Stomach (tissue), 9 donors: ENCODE results near the gene AMIGO1. TPM values are rescaled to one million over a fixed set of nuclear protein-coding genes. Genes with fewer than 3 reads are reported as not detected.

Experiments
- DNase-seq, 2 donors: peaks; one replicate each; pipeline versions ENCODE4 v3.0.0 to v3.0.0-alpha.2; 2013 to 2019
- H3K27ac ChIP-seq, 5 donors: fragments of 200-600 bp in 4 of 5; sonication (generic) in 4 of 5; one replicate each; pipeline ENCODE4 v1.5.1; 2013 to 2019; ENCODE audit warnings: mild to moderate bottlenecking in 1 of 5, moderate library complexity in 1 of 5
- H3K27me3 ChIP-seq, 3 donors: fragments of 200-600 bp; sonication (generic); one replicate each; pipeline ENCODE4 v1.5.1; 2017 to 2019; ENCODE audit warnings: mixed run types in 1 of 3
- H3K36me3 ChIP-seq, 4 donors: fragments of 200-600 bp; sonication (generic); 1 replicate in 3 of 4; 2 replicates in 1 of 4; pipeline ENCODE4 v1.5.1; 2016 to 2019
- H3K4me1 ChIP-seq, 4 donors: fragments of 200-600 bp; sonication (generic); one replicate each; pipeline ENCODE4 v1.5.1; 2016 to 2019
- H3K4me3 ChIP-seq, 4 donors: fragments of 200-600 bp; sonication (generic) in 3 of 4; one replicate each; pipeline ENCODE4 v1.5.1; 2016 to 2019; ENCODE audit warnings: mild to moderate bottlenecking in 1 of 4
- H3K9me3 ChIP-seq, 4 donors: fragments of 200-600 bp; sonication (generic); one replicate each; pipeline ENCODE4 v1.5.1; 2016 to 2019
- EP300 ChIP-seq: sonication (generic); formaldehyde crosslinking; IDR thresholded peaks from one replicate; pipeline ENCODE4 v1.6.1; 2017; ENCODE audit warnings: antibody characterized with exemption
- POLR2A ChIP-seq, 4 donors: fragments of 450-650 bp; IDR thresholded peaks; one replicate each; pipeline ENCODE4 v1.6.1; 2016; ENCODE audit warnings: antibody characterized with exemption in 4 of 4, control low read depth in 2 of 4, mild to moderate bottlenecking in 1 of 4, moderate library complexity in 1 of 4
- POLR2AphosphoS5 ChIP-seq, 3 donors: sonication (generic); formaldehyde crosslinking; IDR thresholded peaks; one replicate each; pipeline ENCODE4 v1.6.1; 2016; ENCODE audit warnings: antibody characterized with exemption in 3 of 3
- WGBS, 5 donors: extraction: QIAGEN DNeasy Blood & Tissue Kit in 3 of 5; methylation state at CpG; one replicate each; pipeline versions ENCODE4 v1.1.5 to v1.1.7; 2013 to 2018; 5-methylcytosine and 5-hydroxymethylcytosine counted together
- intact Hi-C: fragments of 100-400 bp; cut with DNase I; formaldehyde crosslinking; loops from one replicate; pipeline ENCODE4 v1.15.1; 2023; ENCODE audit warnings: low total_unique reads
- polyA plus RNA-seq, 3 donors: library from polyadenylated mRNA; stranded (reverse); fragments of 200-250 nt; gene quantifications; one replicate each; pipeline ENCODE4 v1.2.3, GENCODE V29; 2013
- total RNA-seq, 5 donors: library from RNA; depleted of rRNA; stranded (reverse); fragments of >200 nt; gene quantifications; one replicate each; pipeline versions ENCODE4 v1.1.0 to v1.2.3, GENCODE V29; 2014 to 2016
- TF ChIP-seq, protein P1 (sequence below), 7 experiments: fragments of 450-650 bp in 4 of 7; fragments of 200-600 bp in 3 of 7; sonication (generic) in 3 of 7; IDR thresholded peaks; one replicate each; pipeline ENCODE4 v1.5.1; 2016 to 2019; ENCODE audit warnings: antibody characterized with exemption in 7 of 7, control low read depth in 2 of 7, mild to moderate bottlenecking in 1 of 7
- donor health status: healthy with polysubstance abuse.
- donor health status: Bipolar disorder and iron deficiency.
- donor health status: healthy.

Gene AMIGO1
- total and polyA plus RNA-seq, 8 donors, result 1.3 to 25.7 (median 2.2) TPM

DNA sequence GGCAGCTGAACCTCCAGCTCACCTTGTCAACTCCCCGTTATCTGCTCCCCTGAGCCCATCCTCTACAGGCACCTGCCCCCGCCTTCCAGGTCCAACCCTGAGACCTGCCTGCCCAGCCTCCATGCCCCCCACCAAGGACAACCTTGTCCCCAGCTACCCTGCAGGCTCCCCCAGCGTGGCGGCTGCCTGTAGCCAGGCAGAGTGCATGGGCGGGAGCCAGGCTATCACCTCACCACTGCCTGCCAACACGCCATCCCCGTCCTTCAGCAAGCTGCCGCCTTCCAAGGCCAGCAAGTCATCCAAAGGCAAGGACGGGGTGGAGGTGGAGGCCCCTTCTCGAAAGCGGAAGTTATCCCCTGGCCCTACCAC, 18.6 kb downstream of the AMIGO1 start:
- no peak overlapping the region for H3K4me3 ChIP-seq
- peaks cover 8 to 34% (median 25%) of the 10 kb centered on the region in 4 donors for H3K4me1 ChIP-seq
- 84 to 93% (median 88%) methylated on average over 6 to 11 of the region's 11 CpGs for whole genome bisulfite sequencing, 5 donors
- no peaks in the 10 kb centered on the region for H3K27me3 ChIP-seq
- no peak for DNase-seq
- no peaks in the 10 kb centered on the region for H3K9me3 ChIP-seq
- TF ChIP-seq POLR2AphosphoS5 (IDR thresholded peaks at IDR 0.05) (no peak), POLR2A (IDR thresholded peaks at IDR 0.05) (no peak), EP300 (no peak)
- TF ChIP-seq, protein P1, sequence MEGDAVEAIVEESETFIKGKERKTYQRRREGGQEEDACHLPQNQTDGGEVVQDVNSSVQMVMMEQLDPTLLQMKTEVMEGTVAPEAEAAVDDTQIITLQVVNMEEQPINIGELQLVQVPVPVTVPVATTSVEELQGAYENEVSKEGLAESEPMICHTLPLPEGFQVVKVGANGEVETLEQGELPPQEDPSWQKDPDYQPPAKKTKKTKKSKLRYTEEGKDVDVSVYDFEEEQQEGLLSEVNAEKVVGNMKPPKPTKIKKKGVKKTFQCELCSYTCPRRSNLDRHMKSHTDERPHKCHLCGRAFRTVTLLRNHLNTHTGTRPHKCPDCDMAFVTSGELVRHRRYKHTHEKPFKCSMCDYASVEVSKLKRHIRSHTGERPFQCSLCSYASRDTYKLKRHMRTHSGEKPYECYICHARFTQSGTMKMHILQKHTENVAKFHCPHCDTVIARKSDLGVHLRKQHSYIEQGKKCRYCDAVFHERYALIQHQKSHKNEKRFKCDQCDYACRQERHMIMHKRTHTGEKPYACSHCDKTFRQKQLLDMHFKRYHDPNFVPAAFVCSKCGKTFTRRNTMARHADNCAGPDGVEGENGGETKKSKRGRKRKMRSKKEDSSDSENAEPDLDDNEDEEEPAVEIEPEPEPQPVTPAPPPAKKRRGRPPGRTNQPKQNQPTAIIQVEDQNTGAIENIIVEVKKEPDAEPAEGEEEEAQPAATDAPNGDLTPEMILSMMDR (IDR thresholded peaks at IDR 0.05), result no peak
- peaks cover 7 to 58% (median 39%) of the 10 kb centered on the region in 4 donors for H3K36me3 ChIP-seq
- intact Hi-C loops, result loop anchor here (5.0 kb wide), 1 partner anchor 41 kb away; no protein-coding TSS in a partner anchor
- no peak overlapping the region for H3K27ac ChIP-seq

DNA sequence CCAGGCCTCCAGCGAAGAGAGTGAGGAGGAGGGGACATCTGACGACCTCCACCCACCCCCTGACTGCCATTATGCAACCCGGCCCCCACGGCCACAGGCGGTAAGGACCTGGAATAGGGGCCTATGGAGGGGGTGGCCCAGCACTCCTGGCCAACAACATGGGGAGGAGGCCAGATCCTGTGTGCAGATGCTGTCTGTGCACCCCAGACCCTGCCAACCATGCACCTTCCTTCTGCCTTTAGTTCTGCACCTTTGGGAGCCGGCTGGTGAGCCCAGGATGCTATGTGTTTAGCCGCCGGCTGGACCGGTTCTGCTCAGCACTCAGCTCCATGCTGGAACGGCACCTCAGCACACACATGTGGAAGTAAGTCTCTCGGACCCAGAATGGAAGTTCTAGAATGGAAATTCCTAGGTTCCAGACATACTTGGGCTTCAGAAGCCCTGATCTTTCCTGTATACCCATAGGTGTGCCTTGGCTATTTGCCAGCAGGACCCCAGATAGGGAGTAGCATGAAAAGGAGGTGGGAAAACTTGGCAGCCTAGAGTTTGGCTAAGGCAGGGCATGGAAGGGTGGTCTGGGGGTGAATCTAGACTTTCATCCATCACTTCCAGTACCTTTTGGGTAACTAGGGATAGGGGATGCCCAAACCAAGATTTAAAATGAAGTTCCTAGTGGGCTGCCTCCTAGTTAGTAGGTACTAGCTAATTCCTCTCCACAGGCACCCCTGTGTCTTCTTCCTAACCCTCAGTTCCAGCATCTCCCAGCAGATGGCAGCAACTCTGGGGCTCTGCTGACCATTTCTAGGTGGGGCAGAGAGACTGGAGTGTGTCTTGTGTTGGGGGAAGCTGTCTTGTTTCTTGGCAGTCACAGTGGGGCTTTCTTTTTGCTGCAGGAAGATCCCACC, 19.2 kb downstream of the AMIGO1 start:
- H3K27ac ChIP-seq, result no peak overlapping the region
- peaks cover 8 to 33% (median 22%) of the 10 kb centered on the region in 4 donors for H3K4me1 ChIP-seq
- TF ChIP-seq, protein P1 (IDR thresholded peaks at IDR 0.05), result peak in 5 of 7 experiments; percentile 50 to 86 (median 71)
- TF ChIP-seq EP300 (no peak), POLR2AphosphoS5 (IDR thresholded peaks at IDR 0.05) (peak in 1 of 3 donors; percentile 8), POLR2A (IDR thresholded peaks at IDR 0.05) (no peak)
- intact Hi-C loops, result loop anchor here (5.0 kb wide), 1 partner anchor 42 kb away; no protein-coding TSS in a partner anchor
- DNase-seq, result peak; percentile 75 to 87
- 70 to 94% (median 89%) methylated on average over 6 to 11 of the region's 11 CpGs for WGBS, 5 donors
- no peaks in the 10 kb centered on the region for H3K9me3 ChIP-seq
- peaks cover 7 to 56% (median 35%) of the 10 kb centered on the region in 4 donors for H3K36me3 ChIP-seq
- no peak overlapping the region for H3K4me3 ChIP-seq
- H3K27me3 ChIP-seq, result no peaks in the 10 kb centered on the region

DNA sequence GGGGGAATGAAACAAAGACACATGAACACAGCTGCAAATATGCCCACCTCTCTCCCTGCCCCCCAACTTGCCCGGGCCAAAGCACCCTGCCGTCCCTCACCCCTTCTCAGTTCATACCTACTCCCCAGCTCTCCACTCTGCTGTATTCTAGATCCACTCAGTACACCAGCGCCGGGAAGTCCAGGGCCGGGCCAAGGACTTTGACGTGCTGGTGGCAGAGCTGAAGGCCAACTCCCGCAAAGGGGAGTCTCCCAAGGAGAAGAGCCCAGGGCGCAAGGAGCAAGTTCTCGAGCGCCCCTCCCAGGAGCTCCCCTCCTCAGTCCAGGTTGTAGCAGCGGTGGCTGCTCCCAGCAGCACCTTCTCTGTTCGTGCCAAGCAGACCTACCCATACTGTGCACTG, 20.8 kb downstream of the AMIGO1 start:
- no peak overlapping the region for H3K27ac ChIP-seq
- peaks cover 12 to 34% (median 24%) of the 10 kb centered on the region in 4 donors for H3K4me1 ChIP-seq
- no peaks in the 10 kb centered on the region for H3K27me3 ChIP-seq
- no peak for DNase-seq
- TF ChIP-seq POLR2A (IDR thresholded peaks at IDR 0.05) (no peak), EP300 (no peak), POLR2AphosphoS5 (IDR thresholded peaks at IDR 0.05) (no peak)
- TF ChIP-seq, protein P1 (IDR thresholded peaks at IDR 0.05), result no peak
- WGBS, 5 donors, result 89 to 96% (median 95%) methylated on average over 12 of the region's 12 CpGs
- intact Hi-C loops, result no loop called here
- H3K36me3 ChIP-seq, result peaks cover 7 to 56% (median 35%) of the 10 kb centered on the region in 4 donors
- H3K9me3 ChIP-seq, result no peaks in the 10 kb centered on the region
- H3K4me3 ChIP-seq, result no peak overlapping the region

DNA sequence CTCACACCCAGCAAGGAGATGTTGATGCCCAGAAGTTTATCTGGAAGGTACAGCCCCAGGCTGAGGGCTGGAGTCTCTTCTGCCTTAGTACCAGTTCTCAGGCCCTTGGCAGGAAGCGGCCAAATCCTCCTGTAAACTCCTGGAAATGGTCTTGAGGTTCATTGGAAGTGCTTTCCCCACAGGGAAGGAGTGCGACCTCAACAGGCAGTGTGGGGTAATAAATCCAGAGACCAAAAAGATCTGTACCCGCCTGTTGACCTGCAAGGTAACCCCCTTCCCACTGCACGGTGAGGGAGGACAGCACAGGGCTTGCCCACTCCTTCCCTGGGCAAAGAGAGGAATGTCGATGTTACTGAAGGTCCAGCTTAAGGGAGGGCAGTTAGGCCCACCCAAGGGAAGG, 21.3 kb downstream of the AMIGO1 start:
- no peak for DNase-seq
- H3K36me3 ChIP-seq, result peaks cover 7 to 56% (median 35%) of the 10 kb centered on the region in 4 donors
- H3K9me3 ChIP-seq, result no peaks in the 10 kb centered on the region
- H3K27ac ChIP-seq, result no peak overlapping the region
- no peaks in the 10 kb centered on the region for H3K27me3 ChIP-seq
- TF ChIP-seq, protein P1 (IDR thresholded peaks at IDR 0.05), result no peak
- TF ChIP-seq POLR2AphosphoS5 (IDR thresholded peaks at IDR 0.05), result no peak
- TF ChIP-seq EP300, result no peak
- no peak for TF ChIP-seq POLR2A (IDR thresholded peaks at IDR 0.05)
- H3K4me1 ChIP-seq, result peaks cover 12 to 31% (median 23%) of the 10 kb centered on the region in 4 donors
- no peak overlapping the region for H3K4me3 ChIP-seq
- WGBS, 5 donors, result 76 to 82% (median 77%) methylated on average over 5 of the region's 5 CpGs
- intact Hi-C loops, result no loop called here
